ENCODE measurements around the gene ACVR1. TPM values are rescaled to one million over a fixed set of nuclear protein-coding genes. Genes with fewer than 3 reads are reported as not detected.
A peak's percentile ranks its signal among the peaks of the same experiment; 100 is the strongest.
"Not testable (repeated sequence)": the region's sequence is repeated elsewhere in the genome, so short reads cannot be mapped to it uniquely, and the experiment has no call there.

The ACVR1 gene
- total and polyA plus RNA-seq, 2 donors = 3.0 to 8.0 TPM

DNA sequence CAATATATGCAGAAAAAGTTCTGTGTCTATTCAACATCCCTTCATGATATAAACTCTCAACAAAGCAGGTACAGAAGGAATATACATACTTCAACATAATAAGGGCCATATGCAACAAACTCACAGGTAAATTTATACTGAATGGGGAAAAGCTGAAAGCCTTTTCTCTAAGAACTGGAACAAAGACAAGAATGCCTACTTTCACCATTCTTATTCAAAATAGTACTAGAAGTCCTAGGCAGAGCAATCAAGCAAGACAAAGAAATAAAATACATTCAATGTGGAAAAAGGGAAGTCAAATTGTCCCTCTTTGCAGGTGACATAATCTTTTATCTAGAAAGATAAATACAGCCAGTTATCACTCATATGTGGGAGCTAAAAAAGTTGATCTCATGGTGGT lies 116.3 kb downstream of the ACVR1 start:
- Histone ChIP-seq H3K27ac (ENCODE audit: low read depth in 1 of 2, low read length in 1 of 2) (no peak overlapping the region), H3K9me3 (ENCODE audit: control insufficient read depth in 2 of 2, insufficient read depth in 1 of 2, low read length in 1 of 2) (no peaks in the 10 kb centered on the region), H3K4me1 (ENCODE audit: control insufficient read depth in 2 of 2, insufficient read depth in 2 of 2, low read length in 2 of 2) (no peaks in the 10 kb centered on the region), H3K36me3 (ENCODE audit: control insufficient read depth in 2 of 2, insufficient read depth in 2 of 2, low read length in 1 of 2) (peaks cover 3 to 4% of the 10 kb centered on the region in 2 donors), H3K4me3 (ENCODE audit: low read length in 2 of 2) (no peak overlapping the region), H3K27me3 (ENCODE audit: control insufficient read depth in 2 of 2, insufficient read depth in 1 of 2, low read length in 1 of 2) (no peaks in the 10 kb centered on the region)
- no peak for DNase-seq (ENCODE audit: low read depth in 6 of 9, low spot score in 9 of 9)

GRCh38 chr2:157758586-157758985 lies 117.5 kb downstream of the ACVR1 start:
- Histone ChIP-seq H3K36me3 (ENCODE audit: control insufficient read depth in 2 of 2, insufficient read depth in 2 of 2, low read length in 1 of 2) (peaks cover 0 to 3% of the 10 kb centered on the region in 2 donors), H3K4me3 (ENCODE audit: low read length in 2 of 2) (no peak overlapping the region), H3K9me3 (ENCODE audit: control insufficient read depth in 2 of 2, insufficient read depth in 1 of 2, low read length in 1 of 2) (no peaks in the 10 kb centered on the region), H3K27ac (ENCODE audit: low read depth in 1 of 2, low read length in 1 of 2) (no peak overlapping the region), H3K27me3 (ENCODE audit: control insufficient read depth in 2 of 2, insufficient read depth in 1 of 2, low read length in 1 of 2) (no peaks in the 10 kb centered on the region), H3K4me1 (ENCODE audit: control insufficient read depth in 2 of 2, insufficient read depth in 2 of 2, low read length in 2 of 2) (no peaks in the 10 kb centered on the region)
- DNase-seq (ENCODE audit: low read depth in 6 of 9, low spot score in 9 of 9) = no peak
- 97% methylated on average over 2 of the region's 2 CpGs for WGBS

DNA sequence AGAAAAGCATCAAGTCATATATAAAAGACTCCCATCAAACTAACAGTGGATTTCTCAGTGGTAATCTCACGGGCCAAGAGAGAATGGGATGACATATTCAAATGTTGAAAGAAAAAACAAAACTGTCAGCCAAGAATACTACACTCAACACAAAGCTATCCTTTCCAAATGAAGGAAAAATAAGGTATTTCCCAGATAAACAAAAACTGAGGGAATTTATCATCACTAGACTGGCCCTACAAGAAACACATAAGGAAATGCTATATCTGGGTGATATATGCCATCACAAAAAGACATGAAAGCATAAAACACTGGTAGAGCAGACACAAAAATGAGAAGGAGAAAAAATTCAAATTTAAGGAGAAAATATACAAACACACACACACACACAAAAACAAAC lies 118.6 kb downstream of the ACVR1 start:
- Histone ChIP-seq H3K4me3 (ENCODE audit: low read length in 2 of 2) (no peak overlapping the region), H3K36me3 (ENCODE audit: control insufficient read depth in 2 of 2, insufficient read depth in 2 of 2, low read length in 1 of 2) (peaks cover 0 to 3% of the 10 kb centered on the region in 2 donors), H3K4me1 (ENCODE audit: control insufficient read depth in 2 of 2, insufficient read depth in 2 of 2, low read length in 2 of 2) (no peaks in the 10 kb centered on the region), H3K27me3 (ENCODE audit: control insufficient read depth in 2 of 2, insufficient read depth in 1 of 2, low read length in 1 of 2) (no peaks in the 10 kb centered on the region), H3K9me3 (ENCODE audit: control insufficient read depth in 2 of 2, insufficient read depth in 1 of 2, low read length in 1 of 2) (no peaks in the 10 kb centered on the region), H3K27ac (ENCODE audit: low read depth in 1 of 2, low read length in 1 of 2) (no peak overlapping the region)
- DNase-seq (ENCODE audit: low read depth in 6 of 9, low spot score in 9 of 9) = no peak
- WGBS = 99% methylated on average over 1 of the region's 1 CpG

DNA sequence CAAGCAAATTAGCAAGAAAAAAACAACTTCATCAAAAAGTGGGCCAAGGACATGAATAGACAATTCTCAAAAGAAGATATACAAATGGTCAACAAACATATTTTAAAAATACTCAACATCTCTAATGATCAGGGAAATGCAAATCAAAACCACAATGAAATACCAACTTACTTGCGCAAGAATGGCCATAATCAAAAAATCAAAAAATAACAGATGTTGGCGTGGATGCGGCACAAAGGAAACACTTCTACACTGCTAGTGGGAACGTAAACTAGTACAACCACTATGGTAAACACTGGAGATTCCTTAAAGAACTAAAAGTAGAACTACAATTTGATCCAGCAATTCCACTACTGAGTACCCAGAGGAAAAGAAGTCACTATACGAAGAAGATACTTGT lies 119.7 kb downstream of the ACVR1 start:
- DNase-seq (ENCODE audit: low read depth in 6 of 9, low spot score in 9 of 9); H3K27me3 ChIP-seq (ENCODE audit: control insufficient read depth in 2 of 2, insufficient read depth in 1 of 2, low read length in 1 of 2); H3K36me3 ChIP-seq (ENCODE audit: control insufficient read depth in 2 of 2, insufficient read depth in 2 of 2, low read length in 1 of 2); H3K4me3 ChIP-seq (ENCODE audit: low read length in 2 of 2); H3K9me3 ChIP-seq (ENCODE audit: control insufficient read depth in 2 of 2, insufficient read depth in 1 of 2, low read length in 1 of 2); H3K27ac ChIP-seq (ENCODE audit: low read depth in 1 of 2, low read length in 1 of 2); H3K4me1 ChIP-seq (ENCODE audit: control insufficient read depth in 2 of 2, insufficient read depth in 2 of 2, low read length in 2 of 2): not testable (repeated sequence)
- 97% methylated on average over 5 of the region's 5 CpGs for WGBS

DNA sequence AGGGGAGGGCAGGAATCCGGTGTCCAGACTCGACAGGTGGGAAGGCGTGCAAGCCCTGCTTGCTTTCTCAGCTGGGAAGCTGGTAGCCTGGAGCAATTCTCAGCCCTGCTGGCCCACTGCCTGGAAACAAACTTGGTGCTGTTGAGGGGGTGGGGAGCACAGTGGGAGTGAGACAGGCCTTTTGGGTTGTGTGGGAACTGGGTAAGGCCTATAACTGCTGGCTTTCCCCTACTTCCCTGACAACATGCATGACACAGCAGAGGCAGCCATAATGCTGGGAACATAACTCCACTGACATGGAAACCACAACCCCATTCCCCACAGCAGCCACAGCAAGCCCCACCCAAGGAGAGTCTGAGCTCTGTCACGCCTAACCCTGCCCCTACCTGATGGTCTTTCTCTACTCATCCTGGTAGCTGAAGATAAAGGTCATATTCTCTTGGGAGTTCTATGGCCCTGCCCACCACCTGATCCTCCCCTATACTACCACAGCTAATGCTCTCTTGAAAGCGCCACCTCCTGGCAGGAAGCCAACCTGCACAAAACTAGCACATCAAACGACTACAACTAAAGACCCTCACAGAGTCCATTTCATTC lies 124.6 kb downstream of the ACVR1 start:
- no peaks in the 10 kb centered on the region for H3K4me1 ChIP-seq (ENCODE audit: control insufficient read depth in 2 of 2, insufficient read depth in 2 of 2, low read length in 2 of 2)
- no peak overlapping the region for H3K27ac ChIP-seq (ENCODE audit: low read depth in 1 of 2, low read length in 1 of 2)
- peaks cover 0 to 3% of the 10 kb centered on the region in 2 donors for H3K36me3 ChIP-seq (ENCODE audit: control insufficient read depth in 2 of 2, insufficient read depth in 2 of 2, low read length in 1 of 2)
- no peaks in the 10 kb centered on the region for H3K27me3 ChIP-seq (ENCODE audit: control insufficient read depth in 2 of 2, insufficient read depth in 1 of 2, low read length in 1 of 2)
- DNase-seq (ENCODE audit: low read depth in 6 of 9, low spot score in 9 of 9) = peak in 2 of 9 donors; percentile 5 to 6
- H3K4me3 ChIP-seq (ENCODE audit: low read length in 2 of 2) = no peak overlapping the region
- H3K9me3 ChIP-seq (ENCODE audit: control insufficient read depth in 2 of 2, insufficient read depth in 1 of 2, low read length in 1 of 2) = no peaks in the 10 kb centered on the region
- WGBS = 97% methylated on average over 6 of the region's 6 CpGs

DNA sequence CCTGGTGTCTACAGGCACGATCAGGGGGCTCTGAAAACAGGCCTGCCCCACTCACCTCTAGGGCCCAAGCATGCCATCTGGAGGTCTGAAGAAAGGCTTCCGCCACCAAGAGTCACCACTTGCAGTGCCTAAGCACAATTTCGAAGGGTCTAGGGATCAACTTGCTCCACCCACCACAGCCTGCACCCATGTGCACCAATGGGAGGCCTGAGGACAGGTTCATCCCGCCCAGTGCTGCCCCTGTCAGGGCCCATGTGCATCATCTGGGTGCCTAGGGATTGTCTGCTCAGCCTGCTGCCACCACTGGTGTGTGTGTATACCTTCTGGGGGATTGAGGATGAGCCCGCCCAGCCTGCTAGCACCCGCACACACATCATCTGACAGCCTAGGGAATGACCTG lies 126.4 kb downstream of the ACVR1 start:
- no peaks in the 10 kb centered on the region for H3K9me3 ChIP-seq (ENCODE audit: control insufficient read depth in 2 of 2, insufficient read depth in 1 of 2, low read length in 1 of 2)
- no peaks in the 10 kb centered on the region for H3K27me3 ChIP-seq (ENCODE audit: control insufficient read depth in 2 of 2, insufficient read depth in 1 of 2, low read length in 1 of 2)
- H3K4me3 ChIP-seq (ENCODE audit: low read length in 2 of 2) = no peak overlapping the region
- no peaks in the 10 kb centered on the region for H3K4me1 ChIP-seq (ENCODE audit: control insufficient read depth in 2 of 2, insufficient read depth in 2 of 2, low read length in 2 of 2)
- H3K27ac ChIP-seq (ENCODE audit: low read depth in 1 of 2, low read length in 1 of 2) = no peak overlapping the region
- 98% methylated on average over 6 of the region's 6 CpGs for WGBS
- DNase-seq (ENCODE audit: low read depth in 6 of 9, low spot score in 9 of 9) = no peak
- peaks cover 0 to 3% of the 10 kb centered on the region in 2 donors for H3K36me3 ChIP-seq (ENCODE audit: control insufficient read depth in 2 of 2, insufficient read depth in 2 of 2, low read length in 1 of 2)

GRCh38 chr2:157748371-157749142 lies 127.6 kb downstream of the ACVR1 start:
- Histone ChIP-seq H3K27me3 (ENCODE audit: control insufficient read depth in 2 of 2, insufficient read depth in 1 of 2, low read length in 1 of 2) (no peaks in the 10 kb centered on the region), H3K36me3 (ENCODE audit: control insufficient read depth in 2 of 2, insufficient read depth in 2 of 2, low read length in 1 of 2) (peaks cover 0 to 3% of the 10 kb centered on the region in 2 donors), H3K4me1 (ENCODE audit: control insufficient read depth in 2 of 2, insufficient read depth in 2 of 2, low read length in 2 of 2) (no peaks in the 10 kb centered on the region), H3K9me3 (ENCODE audit: control insufficient read depth in 2 of 2, insufficient read depth in 1 of 2, low read length in 1 of 2) (no peaks in the 10 kb centered on the region), H3K4me3 (ENCODE audit: low read length in 2 of 2) (no peak overlapping the region), H3K27ac (ENCODE audit: low read depth in 1 of 2, low read length in 1 of 2) (no peak overlapping the region)
- DNase-seq (ENCODE audit: low read depth in 6 of 9, low spot score in 9 of 9) = no peak
- 94% methylated on average over 3 of the region's 3 CpGs for WGBS

DNA sequence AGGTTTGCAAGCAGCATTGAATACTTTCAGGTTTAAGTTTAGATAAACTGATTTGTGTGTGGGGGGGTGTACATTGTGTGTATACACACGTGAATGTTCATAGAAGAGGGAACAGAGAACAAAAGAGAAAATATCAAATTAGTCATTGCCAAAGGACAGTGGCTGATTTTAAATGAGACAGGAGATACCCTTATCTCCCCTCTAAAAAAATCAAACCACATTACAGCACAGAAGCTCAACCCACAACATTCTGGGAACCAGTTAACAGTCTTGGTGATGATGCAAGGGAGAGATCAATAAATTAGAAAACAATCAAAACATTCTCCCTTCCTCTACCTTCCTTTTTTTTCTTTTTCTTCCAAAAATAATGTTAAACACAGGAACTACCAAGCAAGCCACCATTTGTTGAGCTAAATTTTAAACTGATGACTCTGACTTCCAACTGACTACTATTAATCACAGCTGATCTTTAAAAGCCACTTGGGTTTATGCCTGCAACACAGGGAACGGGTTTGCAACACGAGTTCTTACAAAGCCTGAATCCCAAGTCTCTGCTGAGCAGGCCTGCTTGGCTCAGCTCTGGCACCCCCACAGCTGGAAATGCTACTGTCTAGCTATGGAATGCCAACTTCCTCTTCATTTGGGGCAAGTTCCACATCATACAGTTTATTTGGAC lies 128.3 kb downstream of the ACVR1 start:
- Histone ChIP-seq H3K9me3 (ENCODE audit: control insufficient read depth in 2 of 2, insufficient read depth in 1 of 2, low read length in 1 of 2) (no peaks in the 10 kb centered on the region), H3K27ac (ENCODE audit: low read depth in 1 of 2, low read length in 1 of 2) (no peak overlapping the region), H3K4me1 (ENCODE audit: control insufficient read depth in 2 of 2, insufficient read depth in 2 of 2, low read length in 2 of 2) (no peaks in the 10 kb centered on the region), H3K4me3 (ENCODE audit: low read length in 2 of 2) (no peak overlapping the region), H3K27me3 (ENCODE audit: control insufficient read depth in 2 of 2, insufficient read depth in 1 of 2, low read length in 1 of 2) (no peaks in the 10 kb centered on the region), H3K36me3 (ENCODE audit: control insufficient read depth in 2 of 2, insufficient read depth in 2 of 2, low read length in 1 of 2) (peaks cover 0 to 3% of the 10 kb centered on the region in 2 donors)
- no peak for DNase-seq (ENCODE audit: low read depth in 6 of 9, low spot score in 9 of 9)
- 93% methylated on average over 3 of the region's 3 CpGs for WGBS

- no peak for DNase-seq (ENCODE audit: low read depth in 6 of 9, low spot score in 9 of 9)
- Histone ChIP-seq H3K27ac (ENCODE audit: low read depth in 1 of 2, low read length in 1 of 2) (no peak overlapping the region), H3K9me3 (ENCODE audit: control insufficient read depth in 2 of 2, insufficient read depth in 1 of 2, low read length in 1 of 2) (no peaks in the 10 kb centered on the region), H3K4me1 (ENCODE audit: control insufficient read depth in 2 of 2, insufficient read depth in 2 of 2, low read length in 2 of 2) (no peaks in the 10 kb centered on the region), H3K36me3 (ENCODE audit: control insufficient read depth in 2 of 2, insufficient read depth in 2 of 2, low read length in 1 of 2) (peaks cover 0 to 3% of the 10 kb centered on the region in 2 donors), H3K4me3 (ENCODE audit: low read length in 2 of 2) (no peak overlapping the region), H3K27me3 (ENCODE audit: control insufficient read depth in 2 of 2, insufficient read depth in 1 of 2, low read length in 1 of 2) (no peaks in the 10 kb centered on the region)
- 97% methylated on average over 3 of the region's 3 CpGs for WGBS
Observed at GRCh38 chr2:157747280-157747679, 128.8 kb downstream of the ACVR1 start.
